VCaP (cell line): ENCODE measurements around the gene IL17A.

ENCODE experiments used
- H3K27ac ChIP-seq: fragments of 450-650 bp; 2 replicates; pipeline ENCODE4 v1.5.1; 2017
- TF ChIP-seq, protein P1 (sequence below): fragments of 450-650 bp; conservative IDR thresholded peaks from 2 replicates; pipeline ENCODE4 v1.5.1; 2017; ENCODE audit warnings: mild to moderate bottlenecking, moderate library complexity

IL17A gene

DNA sequence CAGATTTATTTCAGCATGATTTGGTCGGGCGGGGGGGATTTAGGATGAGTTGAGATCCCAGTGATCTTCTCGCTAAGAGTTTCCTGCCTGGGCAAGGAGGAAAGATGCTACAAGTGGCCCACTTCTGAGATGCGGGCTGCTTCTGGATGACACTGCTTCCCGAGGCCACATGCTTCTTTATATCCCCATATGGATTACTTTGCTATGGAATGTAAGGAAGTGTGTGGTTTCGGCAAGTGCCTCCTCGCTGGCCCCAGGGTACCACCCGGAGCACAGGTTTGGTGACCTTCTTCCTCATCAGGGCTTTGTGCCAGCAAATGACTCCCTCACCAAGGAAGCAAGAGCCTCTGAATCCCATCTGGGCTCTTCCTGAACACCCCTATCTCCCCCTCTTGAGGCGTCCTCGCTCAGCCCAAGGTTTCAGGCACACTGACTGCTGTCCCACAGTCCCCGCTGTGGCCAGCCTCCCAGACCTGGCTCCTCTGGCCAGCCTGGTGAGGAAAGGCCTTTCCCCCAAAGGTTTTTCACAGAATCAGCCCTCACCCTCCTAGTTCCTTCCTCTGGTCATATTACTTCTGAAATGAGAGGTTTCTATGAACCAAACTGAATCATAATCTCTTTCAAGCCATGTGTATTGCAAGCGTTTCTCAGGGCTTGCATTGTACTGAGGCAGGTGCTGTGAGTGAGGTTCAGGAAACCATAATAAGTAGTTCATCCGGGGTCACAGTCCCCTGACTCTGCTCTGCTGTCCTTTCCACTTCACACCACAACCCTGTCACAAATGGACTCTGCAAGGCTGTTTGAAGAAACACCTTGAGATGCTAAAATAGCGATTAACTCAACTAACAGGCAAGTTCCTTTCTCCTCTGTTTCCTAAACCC is 41.7 kb upstream of the IL17A start:
- no peak overlapping the region for H3K27ac ChIP-seq
- TF ChIP-seq, protein P1, sequence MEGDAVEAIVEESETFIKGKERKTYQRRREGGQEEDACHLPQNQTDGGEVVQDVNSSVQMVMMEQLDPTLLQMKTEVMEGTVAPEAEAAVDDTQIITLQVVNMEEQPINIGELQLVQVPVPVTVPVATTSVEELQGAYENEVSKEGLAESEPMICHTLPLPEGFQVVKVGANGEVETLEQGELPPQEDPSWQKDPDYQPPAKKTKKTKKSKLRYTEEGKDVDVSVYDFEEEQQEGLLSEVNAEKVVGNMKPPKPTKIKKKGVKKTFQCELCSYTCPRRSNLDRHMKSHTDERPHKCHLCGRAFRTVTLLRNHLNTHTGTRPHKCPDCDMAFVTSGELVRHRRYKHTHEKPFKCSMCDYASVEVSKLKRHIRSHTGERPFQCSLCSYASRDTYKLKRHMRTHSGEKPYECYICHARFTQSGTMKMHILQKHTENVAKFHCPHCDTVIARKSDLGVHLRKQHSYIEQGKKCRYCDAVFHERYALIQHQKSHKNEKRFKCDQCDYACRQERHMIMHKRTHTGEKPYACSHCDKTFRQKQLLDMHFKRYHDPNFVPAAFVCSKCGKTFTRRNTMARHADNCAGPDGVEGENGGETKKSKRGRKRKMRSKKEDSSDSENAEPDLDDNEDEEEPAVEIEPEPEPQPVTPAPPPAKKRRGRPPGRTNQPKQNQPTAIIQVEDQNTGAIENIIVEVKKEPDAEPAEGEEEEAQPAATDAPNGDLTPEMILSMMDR = no peak

DNA sequence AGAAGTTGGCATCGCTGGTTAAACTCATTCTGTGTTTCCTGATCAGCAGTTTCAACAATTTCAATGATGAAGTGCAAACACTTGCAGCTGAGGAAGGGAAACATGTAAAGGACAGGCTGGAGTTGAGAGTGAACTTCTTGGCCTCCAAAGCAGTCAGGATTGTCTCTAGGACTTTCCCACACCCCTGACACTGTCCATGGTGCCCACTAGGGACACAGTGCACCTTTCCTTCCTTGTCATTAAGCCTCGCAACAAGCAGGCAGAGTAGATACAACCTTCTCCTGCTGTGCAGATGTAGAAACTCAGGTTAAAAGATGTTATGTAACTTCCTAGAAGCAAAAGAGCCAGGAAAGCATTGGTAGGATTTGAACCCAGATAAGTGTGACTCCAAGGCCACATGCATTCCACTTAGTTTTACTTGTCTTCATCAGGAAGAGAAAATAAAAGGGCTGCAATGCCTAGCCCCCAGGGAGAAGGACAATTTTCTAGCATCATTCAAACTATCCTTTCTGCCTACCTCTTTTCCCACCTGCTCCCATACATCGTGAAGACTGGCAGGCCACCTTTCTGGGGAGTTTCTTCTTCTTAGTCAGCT is 39.2 kb upstream of the IL17A start:
- no peak overlapping the region for H3K27ac ChIP-seq
- TF ChIP-seq, protein P1 = no peak

DNA sequence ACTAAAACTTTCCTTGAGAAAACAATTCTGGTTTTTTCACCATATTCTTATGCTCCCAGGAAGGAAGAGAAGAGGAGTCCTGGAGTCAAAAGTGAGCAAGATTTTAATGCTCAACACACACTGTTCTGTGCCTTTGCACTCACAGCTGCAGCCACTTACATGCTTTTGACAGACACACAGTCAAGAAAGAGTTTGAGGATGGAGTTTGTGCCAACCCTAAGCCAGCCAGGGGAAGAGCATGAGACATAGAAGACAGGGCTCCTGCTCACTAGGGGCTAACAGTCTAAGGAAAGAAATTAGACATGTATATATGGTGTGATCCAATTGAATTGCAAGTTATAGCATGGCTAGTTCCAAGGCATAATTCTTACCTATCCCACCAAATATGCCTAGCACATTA is 37.1 kb upstream of the IL17A start:
- TF ChIP-seq, protein P1 = no peak
- H3K27ac ChIP-seq = no peak overlapping the region

DNA sequence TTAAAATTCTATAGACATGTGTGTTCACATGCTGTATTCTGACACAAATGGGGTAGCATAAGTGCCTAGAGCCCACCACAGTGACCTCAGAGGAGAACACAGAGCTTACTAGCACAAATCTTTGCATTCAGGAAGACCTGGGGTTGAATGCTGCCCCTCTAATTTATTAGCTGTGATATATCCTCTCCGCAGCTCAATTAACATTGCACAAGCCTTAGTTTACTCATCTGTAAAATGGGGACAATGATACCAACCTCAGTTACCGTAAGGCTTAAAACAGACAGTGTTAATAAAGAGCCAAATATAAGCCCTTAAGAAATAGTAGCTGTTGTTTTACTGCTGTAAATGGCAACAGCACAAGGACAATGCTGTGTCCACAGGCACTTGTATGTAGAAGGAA is 36.2 kb upstream of the IL17A start:
- TF ChIP-seq, protein P1 = no peak
- no peak overlapping the region for H3K27ac ChIP-seq

DNA sequence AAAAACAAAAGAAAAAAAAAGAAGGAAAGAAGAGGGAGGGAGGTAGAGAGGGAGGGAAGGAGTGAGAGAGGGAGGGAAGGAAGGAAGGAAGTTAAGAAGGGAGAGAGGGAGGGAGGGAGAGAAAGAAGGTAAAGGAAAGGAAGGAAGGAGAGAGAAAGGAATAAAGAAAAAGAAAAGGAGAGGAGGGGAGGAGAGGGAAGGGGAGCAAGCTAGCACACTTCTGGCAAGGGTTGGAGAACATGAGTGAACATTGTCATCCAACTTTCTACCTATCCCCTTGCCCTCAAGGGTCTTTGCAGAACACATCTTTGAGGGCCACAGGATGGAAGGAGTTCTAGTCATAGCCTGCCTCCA is 34.1 kb upstream of the IL17A start:
- H3K27ac ChIP-seq = no peak overlapping the region
- TF ChIP-seq, protein P1 = no peak

DNA sequence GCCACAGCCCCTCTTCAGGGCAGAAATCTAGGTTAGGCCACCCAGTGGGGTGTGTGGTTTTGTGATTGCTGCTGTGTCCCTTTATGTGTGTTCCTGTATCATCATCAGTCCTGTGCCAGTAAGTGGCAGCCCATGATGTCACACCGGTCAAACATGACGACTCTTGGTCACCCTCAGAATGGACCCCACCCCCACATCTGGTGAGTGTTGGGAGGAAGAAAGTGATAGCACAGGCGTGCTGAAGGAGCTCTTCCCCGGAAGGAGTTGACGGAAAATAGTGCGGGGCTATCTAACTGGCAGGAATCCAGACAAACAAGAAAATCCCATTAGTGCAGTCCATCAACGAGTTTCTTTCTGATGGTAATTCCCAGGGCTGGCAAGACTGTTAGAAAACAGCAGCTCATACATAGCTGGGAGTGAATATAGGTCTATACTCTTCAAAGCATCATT is 33.4 kb upstream of the IL17A start:
- no peak overlapping the region for H3K27ac ChIP-seq
- TF ChIP-seq, protein P1 = no peak

DNA sequence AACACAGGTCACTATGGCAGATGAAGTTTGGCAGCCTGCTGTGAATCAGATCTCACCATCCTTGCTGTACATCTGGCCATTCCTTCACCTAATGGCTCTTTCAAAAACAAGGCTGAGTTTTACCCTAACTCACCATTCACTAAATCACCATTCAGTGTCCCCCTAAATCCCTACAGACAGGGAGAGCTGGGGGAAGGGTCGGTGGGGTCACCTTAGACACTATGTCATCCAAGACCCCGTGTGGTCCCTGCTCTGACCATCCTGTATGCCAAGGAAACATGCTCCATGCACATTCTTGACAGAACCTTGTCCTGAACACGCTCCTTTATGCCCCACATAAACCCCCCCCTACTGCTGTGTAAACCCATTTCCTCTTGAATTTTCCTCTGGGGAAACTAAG is 31.8 kb upstream of the IL17A start:
- TF ChIP-seq, protein P1 = no peak
- H3K27ac ChIP-seq = no peak overlapping the region
